CD14-positive monocyte (primary cell): ENCODE measurements around the gene WWC2. TPM values are rescaled to one million over a fixed set of nuclear protein-coding genes. Genes with fewer than 3 reads are reported as not detected.
A peak's percentile ranks its signal among the peaks of the same experiment; 100 is the strongest.

Experiments
- DNase-seq, 3 donors: peaks; one replicate each; pipeline ENCODE4 v3.0.0-alpha.2; 2011 to 2022
- H2AFZ ChIP-seq: 2 replicates; pipeline ENCODE4 v1.6.0; 2012; ENCODE audit warnings: mild to moderate bottlenecking, low read depth, low read length, inconsistent platforms; ENCODE audit not compliant: insufficient read depth, poor library complexity, severe bottlenecking
- H3K27ac ChIP-seq, 2 donors: 1 replicate in 1 of 2; 2 replicates in 1 of 2; pipeline ENCODE4 v1.5.1; 2012 to 2013; ENCODE audit warnings: low read length in 2 of 2, control low read depth in 1 of 2, inconsistent platforms in 1 of 2, low read depth in 1 of 2, mild to moderate bottlenecking in 1 of 2
- H3K27me3 ChIP-seq, 2 donors: one replicate each; pipeline versions ENCODE4 v1.6.0 to v1.6.1; 2011 to 2013; ENCODE audit warnings: low read length in 2 of 2; ENCODE audit not compliant: control insufficient read depth in 2 of 2, insufficient read depth in 2 of 2
- H3K36me3 ChIP-seq, 2 donors: replicated peaks in 1 of 2; 1 replicate in 1 of 2; 2 replicates in 1 of 2; pipeline versions ENCODE4 v1.5.1 to v1.6.1; 2012 to 2013; ENCODE audit warnings: low read length in 2 of 2, control low read depth in 1 of 2, inconsistent platforms in 1 of 2, mild to moderate bottlenecking in 1 of 2; ENCODE audit not compliant: insufficient read depth in 2 of 2, control insufficient read depth in 1 of 2
- H3K4me1 ChIP-seq, 2 donors: 1 replicate in 1 of 2; 2 replicates in 1 of 2; pipeline versions ENCODE4 v1.5.1 to v1.6.1; 2012 to 2013; ENCODE audit warnings: low read length in 2 of 2, control low read depth in 1 of 2, inconsistent platforms in 1 of 2, mild to moderate bottlenecking in 1 of 2, moderate library complexity in 1 of 2; ENCODE audit not compliant: insufficient read depth in 2 of 2, control insufficient read depth in 1 of 2
- H3K4me2 ChIP-seq: replicated peaks from 2 replicates; pipeline ENCODE3; 2012; ENCODE audit warnings: low read length, moderate library complexity, mild to moderate bottlenecking; ENCODE audit not compliant: poor library complexity, severe bottlenecking; ENCODE audit errors: extremely low read depth
- H3K4me3 ChIP-seq, 3 experiments: fragments of 200-600 bp in 1 of 3; sonication (generic) in 1 of 3; replicated peaks in 1 of 3; 1 replicate in 2 of 3; 2 replicates in 1 of 3; pipeline ENCODE4 v1.5.1; 2011 to 2013; ENCODE audit warnings: low read length in 3 of 3, mild to moderate bottlenecking in 3 of 3, control low read depth in 2 of 3, low read depth in 2 of 3, inconsistent platforms in 1 of 3, moderate library complexity in 1 of 3
- H3K79me2 ChIP-seq: 2 replicates; pipeline ENCODE4 v1.6.0; 2012; ENCODE audit warnings: mild to moderate bottlenecking, control low read depth, inconsistent platforms, low read length, moderate library complexity; ENCODE audit not compliant: insufficient read depth
- H3K9ac ChIP-seq: 2 replicates; pipeline ENCODE4 v1.6.0; 2017; ENCODE audit warnings: low read length, mild to moderate bottlenecking; ENCODE audit not compliant: insufficient read depth, poor library complexity, severe bottlenecking
- H3K9me3 ChIP-seq, 2 donors: replicated peaks in 1 of 2; 1 replicate in 1 of 2; 2 replicates in 1 of 2; pipeline versions ENCODE4 v1.5.1 to v1.6.1; 2012 to 2013; ENCODE audit warnings: low read length in 2 of 2, control low read depth in 1 of 2; ENCODE audit not compliant: control insufficient read depth in 1 of 2, insufficient read depth in 1 of 2
- H4K20me1 ChIP-seq: 2 replicates; pipeline ENCODE4 v1.6.0; 2012; ENCODE audit warnings: mild to moderate bottlenecking, low read length, control low read depth, moderate library complexity; ENCODE audit not compliant: insufficient read depth
- H3K27ac Mint-ChIP-seq, 7 donors: one replicate each; pipeline ENCODE4 v1.8.0; 2020; ENCODE audit warnings: mild to moderate bottlenecking in 7 of 7, mixed read lengths in 7 of 7, moderate library complexity in 6 of 7, inconsistent platforms in 2 of 7
- H3K27me3 Mint-ChIP-seq, 3 donors: one replicate each; pipeline ENCODE4 v1.8.0; 2021 to 2022; ENCODE audit warnings: low read depth in 3 of 3, mild to moderate bottlenecking in 3 of 3, mixed read lengths in 3 of 3, moderate library complexity in 3 of 3, inconsistent platforms in 1 of 3
- H3K36me3 Mint-ChIP-seq, 2 donors: one replicate each; pipeline ENCODE4 v1.8.0; 2020; ENCODE audit warnings: mixed read lengths in 2 of 2, inconsistent platforms in 1 of 2, mild to moderate bottlenecking in 1 of 2
- H3K4me1 Mint-ChIP-seq: one replicate; pipeline ENCODE4 v1.8.0; 2020; ENCODE audit warnings: mild to moderate bottlenecking, mixed read lengths
- H3K4me3 Mint-ChIP-seq, 2 donors: one replicate each; pipeline ENCODE4 v1.8.0; 2020; ENCODE audit warnings: mild to moderate bottlenecking in 2 of 2, mixed read lengths in 2 of 2, moderate library complexity in 1 of 2
- H3K9me3 Mint-ChIP-seq, 7 donors: one replicate each; pipeline ENCODE4 v1.8.0; 2020 to 2022; ENCODE audit warnings: mixed read lengths in 7 of 7, mild to moderate bottlenecking in 6 of 7, moderate library complexity in 6 of 7, inconsistent platforms in 2 of 7
- CTCF ChIP-seq: fragments of 200-600 bp; IDR thresholded peaks from one replicate; pipeline ENCODE4 v1.8.0; 2022; ENCODE audit warnings: antibody characterized with exemption, mild to moderate bottlenecking
- WGBS: methylation state at CpG from one replicate; pipeline ENCODE4 v1.1.5; 2013; ENCODE audit warnings: missing lambda C conversion rate; ENCODE audit not compliant: insufficient coverage; 5-methylcytosine and 5-hydroxymethylcytosine counted together
- intact Hi-C, 2 donors: fragments of 100-400 bp; cut with micrococcal nuclease; formaldehyde crosslinking; loops; one replicate each; pipeline versions ENCODE4 v1.15.0 to v1.15.1; 2023
- polyA plus RNA-seq, 3 donors: library from polyadenylated mRNA; depleted of rRNA in 1 of 3; unstranded in 2 of 3; stranded (reverse) in 1 of 3; fragments of 300-500 nt in 2 of 3; fragments of >200 nt in 1 of 3; fragmentation: Illumina TruSeq in 2 of 3; gene quantifications; 1 replicate in 2 of 3; 2 replicates in 1 of 3; pipeline ENCODE4 v1.2.3, GENCODE V29; 2012 to 2021

WWC2 gene
- polyA plus RNA-seq, 3 donors, result 1.9 to 3.8 (median 2.9) TPM

GRCh38 chr4:183180096-183180495 is 81.0 kb downstream of the WWC2 start:
- intact Hi-C loops, result no loop called here
- H3K4me3 ChIP-seq, result no peak overlapping the region

GRCh38 chr4:183180621-183181020 is 81.6 kb downstream of the WWC2 start:
- DNase-seq, result no peak
- Histone ChIP-seq H4K20me1 (no peaks in the 10 kb centered on the region), H3K4me3 (no peak overlapping the region), H3K9ac (no peak overlapping the region), H3K4me2 (no peak overlapping the region), H3K27ac (no peak overlapping the region), H3K4me1 (peaks cover 8 to 10% of the 10 kb centered on the region in 2 donors), H3K27me3 (no peaks in the 10 kb centered on the region), H3K9me3 (no peaks in the 10 kb centered on the region), H3K79me2 (no peaks in the 10 kb centered on the region), H3K36me3 (no peaks in the 10 kb centered on the region), H2AFZ (no peak overlapping the region)
- WGBS, result no CpG with 5 or more reads among the region's 4 CpGs
- H3K9me3 Mint-ChIP-seq, result no peaks in the 10 kb centered on the region
- H3K27me3 Mint-ChIP-seq, result peaks cover 0 to 4% (median 1%) of the 10 kb centered on the region in 3 donors
- intact Hi-C loops, result no loop called here
- no peak overlapping the region for H3K27ac Mint-ChIP-seq
- H3K36me3 Mint-ChIP-seq, result no peaks in the 10 kb centered on the region
- H3K4me1 Mint-ChIP-seq, result peaks cover 10% of the 10 kb centered on the region
- no peak for TF ChIP-seq CTCF
- no peak overlapping the region for H3K4me3 Mint-ChIP-seq

More at GRCh38 chr4:183180096-183180495, 81.0 kb downstream of the WWC2 start:
- Histone ChIP-seq H3K79me2 (no peaks in the 10 kb centered on the region), H4K20me1 (no peaks in the 10 kb centered on the region), H2AFZ (no peak overlapping the region), H3K9me3 (no peaks in the 10 kb centered on the region), H3K4me2 (no peak overlapping the region), H3K4me1 (peaks cover 8 to 10% of the 10 kb centered on the region in 2 donors), H3K27me3 (no peaks in the 10 kb centered on the region), H3K9ac (no peak overlapping the region), H3K36me3 (no peaks in the 10 kb centered on the region), H3K27ac (no peak overlapping the region)
- no peak for TF ChIP-seq CTCF
- Mint-ChIP-seq H3K36me3 (no peaks in the 10 kb centered on the region), H3K4me1 (peaks cover 10% of the 10 kb centered on the region), H3K27me3 (peaks cover 0 to 4% (median 1%) of the 10 kb centered on the region in 3 donors), H3K4me3 (no peak overlapping the region), H3K9me3 (no peaks in the 10 kb centered on the region), H3K27ac (peak overlapping the region in 1 of 7 donors; percentile 13)
- WGBS, result 93% methylated on average over 3 of the region's 7 CpGs
- no peak for DNase-seq
